HFFc6 (cell line): ENCODE results near the gene GJC2. TPM values are rescaled to one million over a fixed set of nuclear protein-coding genes. Genes with fewer than 3 reads are reported as not detected.

ENCODE experiments used
- DNase-seq: peaks from one replicate; pipeline ENCODE4 v3.0.0-alpha.2; 2018
- H3K27ac Mint-ChIP-seq: 2 replicates; pipeline ENCODE4 v1.8.0; 2020; ENCODE audit warnings: mild to moderate bottlenecking, mixed read lengths
- H3K27me3 Mint-ChIP-seq: 2 replicates; pipeline ENCODE4 v1.8.0; 2021; ENCODE audit warnings: mild to moderate bottlenecking, moderate library complexity, mixed read lengths; ENCODE audit not compliant: insufficient read depth
- H3K36me3 Mint-ChIP-seq: 2 replicates; pipeline ENCODE4 v1.8.0; 2021; ENCODE audit warnings: low read depth, mixed read lengths
- H3K4me1 Mint-ChIP-seq: 2 replicates; pipeline ENCODE4 v1.8.0; 2020; ENCODE audit warnings: low read depth, mixed read lengths
- H3K4me3 Mint-ChIP-seq: 2 replicates; pipeline ENCODE4 v1.8.0; 2020; ENCODE audit warnings: mild to moderate bottlenecking, moderate library complexity, mixed read lengths
- H3K9me3 Mint-ChIP-seq: 2 replicates; pipeline ENCODE4 v1.8.0; 2020; ENCODE audit warnings: mild to moderate bottlenecking, mixed read lengths
- total RNA-seq, 6 experiments: library from RNA; stranded (reverse); fragmentation: NEBNext Ultra II Directional; extraction: Animal tissue kit (Norgen Biotek cat#: 25700); gene quantifications; 2 replicates in 1 of 6; 3 replicates in 5 of 6; pipeline ENCODE4 v1.2.3, GENCODE V29; 2021
- TF ChIP-seq, protein P1 (sequence below): fragments of 200-600 bp; sonication (generic); IDR thresholded peaks from 2 replicates; pipeline ENCODE4 v1.5.0; 2021; ENCODE audit warnings: antibody characterized with exemption, mild to moderate bottlenecking

Gene GJC2
- total RNA-seq, 6 experiments from 2014 or later = 1.1 to 2.3 (median 1.2) TPM

DNA sequence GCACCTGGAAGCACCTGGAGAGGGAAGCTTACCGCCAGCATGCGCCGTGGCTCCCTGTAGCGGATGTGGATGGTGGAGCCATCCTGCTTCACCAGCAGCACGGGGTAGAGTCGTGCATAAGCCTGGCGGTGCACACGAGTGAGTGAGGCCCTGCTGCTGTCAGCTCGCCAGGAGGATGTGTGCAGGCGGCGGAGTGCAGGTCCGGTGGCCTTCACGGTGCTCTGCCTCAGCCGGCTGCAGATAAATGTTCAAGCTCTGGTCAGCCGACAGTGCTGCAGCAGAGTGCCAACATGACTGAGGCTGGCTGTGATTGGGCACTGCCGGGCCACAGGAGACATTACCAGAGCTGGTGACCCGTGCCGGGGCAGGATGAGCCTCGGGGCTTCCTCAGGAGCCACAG lies 42.1 kb upstream of the GJC2 start:
- Mint-ChIP-seq H3K36me3 (no peaks in the 10 kb centered on the region), H3K4me3 (peak overlapping the region; percentile 92), H3K4me1 (peaks cover 31% of the 10 kb centered on the region), H3K27ac (no peak overlapping the region), H3K9me3 (no peaks in the 10 kb centered on the region), H3K27me3 (peaks cover 6% of the 10 kb centered on the region)
- DNase-seq = no peak
- TF ChIP-seq, protein P1, sequence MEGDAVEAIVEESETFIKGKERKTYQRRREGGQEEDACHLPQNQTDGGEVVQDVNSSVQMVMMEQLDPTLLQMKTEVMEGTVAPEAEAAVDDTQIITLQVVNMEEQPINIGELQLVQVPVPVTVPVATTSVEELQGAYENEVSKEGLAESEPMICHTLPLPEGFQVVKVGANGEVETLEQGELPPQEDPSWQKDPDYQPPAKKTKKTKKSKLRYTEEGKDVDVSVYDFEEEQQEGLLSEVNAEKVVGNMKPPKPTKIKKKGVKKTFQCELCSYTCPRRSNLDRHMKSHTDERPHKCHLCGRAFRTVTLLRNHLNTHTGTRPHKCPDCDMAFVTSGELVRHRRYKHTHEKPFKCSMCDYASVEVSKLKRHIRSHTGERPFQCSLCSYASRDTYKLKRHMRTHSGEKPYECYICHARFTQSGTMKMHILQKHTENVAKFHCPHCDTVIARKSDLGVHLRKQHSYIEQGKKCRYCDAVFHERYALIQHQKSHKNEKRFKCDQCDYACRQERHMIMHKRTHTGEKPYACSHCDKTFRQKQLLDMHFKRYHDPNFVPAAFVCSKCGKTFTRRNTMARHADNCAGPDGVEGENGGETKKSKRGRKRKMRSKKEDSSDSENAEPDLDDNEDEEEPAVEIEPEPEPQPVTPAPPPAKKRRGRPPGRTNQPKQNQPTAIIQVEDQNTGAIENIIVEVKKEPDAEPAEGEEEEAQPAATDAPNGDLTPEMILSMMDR = no peak

DNA sequence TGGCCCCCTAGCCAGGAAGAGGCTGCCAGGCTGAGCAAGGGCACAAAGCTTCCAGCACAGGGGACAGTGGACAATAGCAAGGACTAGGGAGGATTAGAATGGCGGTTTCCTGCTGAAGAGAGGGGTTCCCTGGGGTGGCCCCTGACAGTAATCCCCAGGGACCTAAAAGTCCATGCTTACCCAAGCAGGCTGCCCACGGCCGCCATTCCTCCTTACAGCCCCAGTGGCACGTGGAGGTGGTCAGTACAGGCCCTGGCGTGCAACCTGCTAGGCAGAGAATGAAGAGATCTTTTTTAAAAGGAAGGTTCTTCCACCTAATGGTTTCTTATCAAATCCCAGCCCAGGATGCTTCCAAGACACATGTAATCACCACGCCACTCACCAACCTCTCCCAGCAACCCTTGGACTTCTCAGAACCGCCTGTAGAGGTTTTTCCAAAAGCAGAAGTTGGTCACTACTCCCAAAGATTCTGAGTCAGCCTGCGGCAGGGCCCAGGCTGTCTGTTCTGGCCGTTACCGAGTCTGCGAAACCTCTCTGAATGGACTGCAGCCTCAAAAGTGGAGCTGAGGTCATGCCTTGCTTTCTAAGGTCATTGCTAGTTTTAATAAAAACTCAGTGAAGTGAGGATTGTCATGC lies 41.6 kb upstream of the GJC2 start:
- peak overlapping the region; percentile 82 for H3K27ac Mint-ChIP-seq
- DNase-seq = no peak
- peaks cover 6% of the 10 kb centered on the region for H3K27me3 Mint-ChIP-seq
- TF ChIP-seq, protein P1 = no peak
- H3K9me3 Mint-ChIP-seq = no peaks in the 10 kb centered on the region
- H3K4me1 Mint-ChIP-seq = peaks cover 31% of the 10 kb centered on the region
- peak overlapping the region; percentile 92 for H3K4me3 Mint-ChIP-seq
- H3K36me3 Mint-ChIP-seq = no peaks in the 10 kb centered on the region

DNA sequence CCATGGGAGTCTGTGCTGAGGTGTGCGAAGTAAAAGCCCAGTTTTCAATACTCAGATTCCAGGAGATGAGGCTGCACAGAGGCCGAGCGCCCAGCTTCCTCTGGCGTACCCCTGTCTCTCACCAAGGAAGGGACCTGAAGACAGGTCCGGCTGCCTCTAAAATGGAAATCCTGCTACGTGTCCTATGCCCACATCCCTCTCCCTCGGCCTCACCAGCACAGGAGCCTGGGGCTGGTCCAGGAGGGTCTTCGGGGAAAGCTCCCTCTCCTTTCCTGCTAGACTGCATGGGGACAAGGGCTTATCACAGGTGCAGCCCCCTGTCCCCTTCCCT lies 41.0 kb upstream of the GJC2 start:
- Mint-ChIP-seq H3K4me3 (peak overlapping the region; percentile 92), H3K27me3 (peaks cover 6% of the 10 kb centered on the region), H3K36me3 (no peaks in the 10 kb centered on the region), H3K9me3 (no peaks in the 10 kb centered on the region), H3K4me1 (peaks cover 26% of the 10 kb centered on the region), H3K27ac (peak overlapping the region; percentile 82)
- no peak for DNase-seq
- TF ChIP-seq, protein P1 = no peak

DNA sequence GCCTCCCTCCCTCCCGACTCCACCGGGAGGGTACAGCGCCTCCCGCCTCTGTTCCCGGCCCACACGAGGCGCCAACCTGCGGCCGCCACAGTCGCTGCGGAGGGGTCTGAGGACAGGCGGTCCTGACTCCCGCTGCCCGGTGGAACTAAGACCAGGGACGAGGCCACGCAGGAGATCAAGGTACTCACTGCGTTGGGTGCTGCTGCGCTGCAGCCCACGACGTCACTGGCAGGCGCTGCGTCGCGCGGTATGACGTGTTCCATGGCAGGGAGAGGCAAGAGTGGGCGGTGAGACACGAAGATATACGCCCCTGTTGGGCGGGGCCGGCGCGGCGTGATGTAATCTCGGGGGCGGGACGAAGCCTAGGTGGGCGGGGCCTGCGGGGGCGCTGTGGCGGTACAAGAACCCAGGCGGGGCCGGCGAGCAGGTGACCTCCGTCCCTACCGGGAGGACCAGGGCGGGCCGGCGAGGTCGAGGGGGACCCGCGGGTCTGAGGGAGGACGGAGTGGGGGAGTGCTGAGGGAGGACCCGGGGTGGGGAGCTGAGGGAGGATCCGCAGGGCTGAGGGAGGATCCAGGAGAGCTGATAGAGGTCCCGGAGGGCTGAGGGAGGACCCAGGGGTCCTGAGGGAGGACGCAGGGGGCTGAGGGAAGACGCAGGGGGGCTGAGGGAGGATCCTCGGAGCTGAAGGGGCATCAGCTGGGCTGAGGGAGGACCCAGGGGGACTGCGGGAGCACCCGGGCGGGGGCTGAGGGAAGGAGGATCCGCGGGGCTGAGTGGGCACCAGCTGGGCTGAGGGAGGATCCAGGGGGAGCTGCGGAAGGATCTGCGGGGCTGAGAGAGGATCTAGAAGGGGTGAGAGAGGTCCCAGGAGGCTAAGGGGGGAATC lies 40.4 kb upstream of the GJC2 start, which contains the start of gene MRPL55:
Gene MRPL55, minus strand, starts transcription at position 227 of the 889 bp plus-strand sequence. CDS start 1,039 bp downstream, outside the sequence.
- Mint-ChIP-seq H3K4me1 (peaks cover 23% of the 10 kb centered on the region), H3K27me3 (peaks cover 6% of the 10 kb centered on the region), H3K9me3 (no peaks in the 10 kb centered on the region), H3K27ac (peak within 1 kb of the TSS; percentile 82), H3K4me3 (peak within 1 kb of the TSS; percentile 92), H3K36me3 (no peaks in the 10 kb centered on the region)
- TF ChIP-seq, protein P1 = peak; percentile 57
- peak; percentile 93 for DNase-seq

DNA sequence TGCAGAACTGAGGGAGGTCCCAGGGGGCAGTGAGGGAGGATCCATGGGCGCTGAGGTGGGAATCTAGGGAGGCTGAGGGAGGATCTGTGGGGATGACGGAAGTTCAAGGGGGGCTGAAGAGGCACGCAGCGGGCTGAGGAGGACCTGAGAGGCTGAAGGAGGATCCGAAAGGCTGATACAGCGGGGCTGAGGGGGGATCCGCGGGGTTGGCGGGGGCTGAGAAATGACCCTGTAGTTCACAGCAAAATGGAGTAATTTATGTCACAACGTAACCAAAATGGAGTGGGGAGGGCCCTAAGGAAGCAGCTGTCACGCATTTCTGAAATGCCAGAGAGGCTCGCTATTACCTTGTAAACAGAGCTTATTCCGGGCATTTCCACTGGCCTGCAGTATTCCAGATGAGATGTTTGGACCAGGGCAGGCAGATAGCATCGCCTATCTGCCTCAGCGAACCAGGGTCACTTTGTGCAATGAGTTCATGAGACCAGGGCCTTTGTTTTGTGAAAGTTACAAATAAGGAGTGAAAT lies 39.7 kb upstream of the GJC2 start:
- Mint-ChIP-seq H3K4me3 (peak overlapping the region; percentile 92), H3K27me3 (peaks cover 6% of the 10 kb centered on the region), H3K36me3 (no peaks in the 10 kb centered on the region), H3K27ac (peak overlapping the region; percentile 82), H3K4me1 (peaks cover 18% of the 10 kb centered on the region), H3K9me3 (no peaks in the 10 kb centered on the region)
- TF ChIP-seq, protein P1 = no peak
- no peak for DNase-seq
